NCI-H2227 (cell line): Measurements from ENCODE around the gene VPS37D.

Source experiments
- DNase-seq: peaks from one replicate; lab custom pipeline; 2025; ENCODE audit not compliant: unreplicated experiment; lab: John Stamatoyannopoulos, UW

The VPS37D gene

DNA sequence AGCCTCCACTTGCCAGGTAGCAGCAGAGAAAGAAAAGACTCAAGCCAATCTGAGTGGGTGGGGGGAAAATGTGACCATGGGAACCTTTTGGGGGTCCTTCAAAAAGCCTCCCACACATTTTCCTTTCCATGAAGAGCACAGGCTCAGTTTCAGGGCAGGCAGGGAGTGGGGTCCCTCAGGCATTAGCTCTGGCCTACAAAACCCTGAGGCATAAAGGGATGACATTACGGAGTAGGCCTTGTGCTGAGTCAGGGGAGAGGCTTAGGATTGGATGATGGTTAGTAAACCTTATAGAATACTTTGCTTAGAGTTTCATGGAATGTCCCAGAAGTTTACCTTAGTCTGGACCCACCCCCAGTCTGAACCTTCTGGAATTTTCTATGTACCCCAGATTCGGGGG lies 12.1 kb downstream of the VPS37D start:
- DNase-seq: no peak

DNA sequence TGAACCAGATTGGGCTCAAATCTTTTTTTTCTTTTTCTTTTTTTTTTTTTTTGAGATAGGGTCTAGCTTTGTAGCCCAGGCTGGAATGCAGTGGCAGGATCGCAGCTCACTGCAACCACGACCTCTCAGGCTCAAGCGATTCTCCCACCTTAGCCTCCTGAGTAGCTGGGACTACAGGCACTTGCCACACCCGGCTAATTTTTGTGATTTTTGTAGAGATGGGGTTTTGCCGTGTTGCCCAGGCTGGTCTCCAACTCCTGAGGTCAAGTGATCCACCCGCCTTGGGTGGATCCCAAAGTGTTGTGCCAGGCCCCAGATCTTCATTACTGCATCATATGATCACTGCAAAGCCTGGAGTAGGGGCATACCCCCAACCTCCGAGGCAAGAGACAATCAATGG lies 12.9 kb downstream of the VPS37D start:
- DNase-seq: no peak

DNA sequence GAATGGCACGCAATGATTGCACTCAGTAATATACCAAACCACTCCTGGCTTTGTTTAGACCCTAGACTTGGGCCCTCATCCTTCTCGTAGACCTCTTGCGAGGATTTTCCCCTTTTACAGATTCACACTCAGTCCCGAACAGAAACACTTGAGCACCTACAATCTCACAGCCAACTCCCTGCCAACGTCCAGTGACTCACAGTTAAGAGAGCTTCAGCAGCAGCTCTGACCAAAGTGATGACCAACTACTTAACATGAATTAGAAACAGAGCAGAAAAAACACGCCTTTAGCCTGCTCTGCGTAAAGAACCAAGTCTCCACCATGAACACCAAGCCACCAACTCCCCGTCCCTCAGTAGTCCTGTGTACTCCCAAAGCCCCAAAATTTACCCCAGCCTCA lies 13.4 kb downstream of the VPS37D start:
- no peak for DNase-seq

DNA sequence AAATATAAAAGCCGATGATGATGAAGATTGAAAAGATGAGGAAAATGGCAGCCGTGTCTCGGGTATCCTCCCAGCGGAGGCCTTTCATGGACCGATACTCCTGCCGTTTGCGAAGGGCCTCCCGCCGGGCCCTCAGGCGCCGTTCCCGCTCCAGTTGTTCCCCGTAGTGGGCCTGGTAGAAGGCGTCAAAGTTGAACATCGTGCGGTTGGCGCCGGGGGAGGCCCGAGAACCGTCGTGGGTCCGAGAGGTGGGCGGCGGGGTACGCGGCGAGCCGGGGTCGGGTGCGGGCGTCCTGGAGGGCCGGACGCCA lies 15.1 kb downstream of the VPS37D start:
- DNase-seq: no peak

DNA sequence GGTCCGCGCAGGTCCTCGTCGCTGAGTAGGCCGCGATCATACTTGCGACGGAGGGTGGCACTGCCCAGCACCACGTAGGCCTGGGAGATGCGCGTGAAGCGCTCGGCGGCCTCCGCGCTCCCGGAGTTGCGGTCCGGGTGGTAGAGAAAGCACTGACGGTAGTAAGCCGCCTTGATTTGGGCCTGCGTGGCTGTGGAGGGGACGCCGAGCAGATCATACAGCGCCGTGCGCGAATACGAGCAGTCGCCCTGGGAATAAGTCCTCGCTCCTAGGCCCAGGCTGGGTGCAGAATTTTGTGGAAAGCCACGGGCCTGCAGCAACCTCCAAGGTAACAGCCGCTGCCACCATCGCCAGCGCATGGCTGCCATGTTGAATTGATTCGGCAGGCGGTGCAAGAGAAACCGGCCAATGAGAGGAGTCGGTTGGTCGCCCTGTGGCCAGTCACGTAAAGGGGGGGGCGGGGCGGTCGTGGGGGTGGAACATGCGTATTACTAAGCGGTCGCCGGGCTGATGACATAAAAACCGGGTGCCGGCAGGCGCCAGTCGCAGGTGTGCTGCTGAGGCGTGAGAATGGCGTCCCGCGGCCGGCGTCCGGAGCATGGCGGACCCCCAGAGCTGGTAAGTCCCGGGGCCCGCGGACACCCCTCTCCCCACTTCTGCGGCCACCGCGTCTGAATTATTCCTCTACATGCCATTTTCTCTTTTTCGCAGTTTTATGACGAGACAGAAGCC lies 15.6 kb downstream of the VPS37D start, which contains the start of the genes BUD23 and DNAJC30:
TSS of gene BUD23 (plus strand) at position 542 of the 732 bp plus-strand sequence. CDS start at position 571, 29 bp downstream.
TSS of gene DNAJC30 (minus strand) at position 398 of the 732 bp plus-strand sequence. CDS start at position 368, 30 bp downstream.
- peak; percentile 95 for DNase-seq

DNA sequence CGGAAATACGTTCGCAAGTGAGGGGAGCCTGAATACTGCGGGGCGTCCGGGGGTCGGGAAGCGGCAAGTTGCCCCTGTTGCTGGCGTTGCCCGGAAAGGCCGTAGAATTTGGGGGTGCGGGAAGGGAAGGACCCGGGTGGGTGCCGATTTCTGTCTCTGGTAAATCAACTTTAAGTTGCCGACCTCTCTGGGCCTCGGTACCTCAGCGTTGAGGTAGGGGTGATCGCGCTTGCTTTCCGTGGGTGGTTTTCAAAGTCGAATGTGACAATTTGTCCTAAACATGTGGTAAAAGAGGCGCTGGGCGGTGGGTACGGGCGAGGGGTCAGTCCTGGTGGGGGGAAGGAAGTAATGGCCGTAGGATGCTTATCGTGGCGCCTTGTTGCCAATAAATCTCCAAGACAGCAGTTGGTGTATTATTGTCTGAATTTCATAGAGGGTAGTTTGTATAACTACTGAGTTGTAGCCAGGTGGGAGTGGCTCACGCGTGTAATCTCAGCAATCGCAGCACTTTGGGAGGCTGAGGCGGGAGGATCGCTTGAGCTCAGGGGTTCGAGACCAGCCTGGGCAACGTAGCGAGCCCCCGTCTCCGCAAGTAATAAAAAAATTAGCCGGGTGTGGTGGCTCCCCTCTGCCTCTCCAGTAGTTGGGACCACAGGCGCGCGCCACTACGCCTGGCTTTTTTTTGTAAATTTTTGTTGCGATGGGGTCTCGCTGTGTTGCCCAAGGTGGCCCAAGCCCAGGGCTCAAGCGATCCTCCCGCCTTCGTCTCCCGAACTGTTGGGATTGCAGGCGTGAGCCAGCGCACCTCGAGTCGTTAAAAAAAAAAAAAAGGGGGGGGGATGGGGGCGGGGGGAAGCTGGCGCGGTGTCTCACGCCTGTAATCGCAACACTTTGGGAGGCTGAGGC lies 16.4 kb downstream of the VPS37D start:
- no peak for DNase-seq

DNA sequence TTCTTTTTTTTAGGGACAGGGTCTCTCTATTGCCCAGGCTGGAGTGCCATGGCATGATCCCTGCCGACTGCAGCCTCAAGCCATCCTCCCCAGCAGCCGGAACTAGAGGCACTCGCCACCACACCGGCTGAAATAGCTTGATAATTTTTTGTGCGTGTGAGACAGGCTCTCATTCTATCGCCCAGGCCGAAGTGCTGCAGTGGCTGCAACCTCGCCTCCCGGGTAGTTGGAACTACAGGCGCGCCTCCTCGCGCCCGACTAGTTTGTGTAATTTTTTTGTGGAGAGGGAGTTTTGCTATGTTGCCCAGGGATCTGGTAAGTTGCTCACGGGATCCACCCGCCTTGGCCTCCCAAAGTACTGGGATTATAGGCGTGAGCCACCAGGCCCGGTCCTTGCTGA lies 17.7 kb downstream of the VPS37D start:
- no peak for DNase-seq

DNA sequence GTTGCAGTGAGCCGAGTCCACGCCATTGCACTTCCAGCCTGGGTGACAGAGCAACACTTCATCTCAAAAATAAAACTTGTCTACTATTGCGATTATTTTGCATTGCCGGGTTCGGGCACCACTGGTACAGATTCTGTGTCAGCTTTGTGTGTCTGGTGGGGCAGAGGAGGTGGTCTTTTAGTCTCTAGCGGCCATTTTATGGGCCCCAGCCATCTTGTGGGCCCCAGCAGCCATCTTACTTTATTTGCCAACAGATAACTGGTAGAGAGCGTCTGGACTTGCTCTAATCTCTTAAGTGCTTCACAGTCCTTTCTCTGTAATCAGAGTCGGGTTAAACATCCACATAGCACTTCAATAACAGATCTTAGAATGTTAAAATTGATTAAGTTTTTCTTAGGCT lies 20.7 kb downstream of the VPS37D start:
- DNase-seq: no peak

DNA sequence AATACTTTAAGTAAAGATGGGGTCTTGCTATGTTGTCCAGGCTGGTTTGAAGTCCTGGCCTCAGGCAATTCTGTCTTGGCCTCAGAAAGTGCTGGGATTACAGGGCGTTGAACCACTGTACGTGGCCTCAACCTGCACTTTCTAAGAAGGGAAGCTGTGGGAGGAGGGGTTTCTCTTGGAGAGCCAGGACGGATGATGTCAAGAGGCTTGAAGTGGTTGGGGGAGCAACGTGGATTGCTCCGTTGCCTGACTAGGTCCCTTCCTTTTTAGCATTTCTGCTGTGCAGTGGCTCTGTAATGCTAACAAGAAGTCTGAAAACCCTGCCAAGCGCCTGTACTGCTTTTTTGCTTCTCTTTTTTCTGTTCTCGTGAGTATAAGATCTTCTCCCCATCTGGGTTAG lies 23.0 kb downstream of the VPS37D start:
- DNase-seq: no peak

DNA sequence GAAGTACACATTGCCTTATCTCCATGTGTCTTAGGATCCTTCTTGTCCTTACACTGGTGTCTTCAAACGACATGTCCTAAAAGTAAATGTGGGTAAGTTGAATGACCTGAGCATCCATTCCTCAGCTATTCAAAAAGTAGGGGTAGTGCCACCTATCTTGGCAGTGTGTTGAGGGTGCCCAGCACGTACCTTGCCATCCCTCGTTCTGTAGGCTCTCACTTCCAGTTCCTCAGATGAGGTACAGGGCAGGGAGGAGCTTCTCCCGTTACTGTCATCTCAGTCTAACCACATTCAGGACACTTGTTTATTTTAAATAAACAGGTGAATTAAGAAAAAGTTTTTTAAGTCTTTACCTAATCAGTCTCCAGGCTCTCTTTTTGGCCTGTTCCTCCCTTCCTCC lies 28.7 kb downstream of the VPS37D start:
- no peak for DNase-seq

DNA sequence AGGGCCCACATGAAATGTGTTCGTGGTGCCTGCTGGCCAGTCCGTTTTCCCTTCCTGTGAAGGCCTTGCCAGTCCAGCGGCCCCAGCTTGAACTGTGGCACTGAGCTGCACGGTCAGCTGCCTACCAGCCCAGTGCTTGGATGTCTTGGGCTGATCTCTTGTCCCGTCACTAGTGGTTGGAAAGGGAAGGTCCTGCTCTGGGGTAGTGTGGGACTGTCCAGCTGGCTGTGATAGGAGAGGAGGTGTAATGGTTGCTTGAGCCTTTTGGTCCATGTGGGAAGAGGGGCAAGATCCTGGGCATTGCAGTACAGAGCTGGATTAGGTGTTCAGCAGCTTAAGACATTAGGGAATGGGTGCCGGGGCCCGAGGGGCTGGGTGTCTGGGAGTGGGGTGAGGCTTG lies 30.8 kb downstream of the VPS37D start:
- DNase-seq: no peak

DNA sequence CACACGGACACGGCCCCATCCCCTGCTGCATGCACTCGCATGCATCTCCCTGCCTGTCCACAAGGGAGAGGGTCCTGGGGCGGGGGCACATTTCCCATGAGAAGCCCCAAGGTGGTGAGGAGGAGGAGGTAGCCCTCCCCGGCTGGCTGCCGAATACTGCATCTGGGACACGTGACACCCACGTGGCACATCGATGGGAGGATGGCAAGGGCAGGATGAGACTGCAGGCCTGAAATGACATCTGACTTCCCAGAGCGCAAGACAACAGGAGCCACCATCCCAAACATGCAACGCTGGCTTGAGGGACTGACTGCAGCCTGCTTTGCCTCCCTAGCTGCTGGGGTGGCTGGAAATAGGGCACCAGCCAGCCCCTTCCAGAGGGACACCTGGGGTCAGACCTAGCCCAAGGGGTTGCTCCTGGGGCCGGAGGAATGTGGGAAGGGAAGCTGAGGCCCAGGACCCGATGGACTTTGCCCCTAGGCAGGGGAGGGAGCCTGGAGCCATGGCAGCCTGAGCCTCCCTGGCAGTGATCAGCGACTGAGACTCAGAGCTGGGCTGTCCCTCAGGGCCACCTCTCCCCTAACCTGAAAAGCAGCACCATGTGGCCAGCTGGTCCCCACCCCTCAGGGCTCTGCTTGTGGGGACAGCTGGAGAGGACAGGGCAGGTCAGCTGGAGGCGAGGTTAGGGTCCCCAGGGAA lies 31.9 kb downstream of the VPS37D start:
- DNase-seq: no peak

DNA sequence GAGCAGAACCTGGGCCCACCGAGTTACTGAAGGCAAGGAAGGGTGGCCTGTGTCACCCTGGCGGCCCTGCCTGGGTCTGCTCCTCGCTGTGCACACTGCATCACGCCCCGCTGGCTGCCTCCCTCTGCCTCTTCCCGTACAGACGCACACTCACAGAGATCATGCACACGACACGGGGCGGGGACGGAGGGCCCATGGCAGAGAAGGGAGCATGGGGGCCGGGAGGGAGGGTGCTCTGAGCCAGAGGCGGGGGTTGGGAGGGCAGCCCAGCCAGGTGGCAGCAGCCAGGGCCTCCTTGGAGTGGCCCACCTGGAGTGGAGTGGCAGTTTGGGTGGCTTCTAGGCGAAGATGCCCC lies 32.4 kb downstream of the VPS37D start:
- DNase-seq: no peak

DNA sequence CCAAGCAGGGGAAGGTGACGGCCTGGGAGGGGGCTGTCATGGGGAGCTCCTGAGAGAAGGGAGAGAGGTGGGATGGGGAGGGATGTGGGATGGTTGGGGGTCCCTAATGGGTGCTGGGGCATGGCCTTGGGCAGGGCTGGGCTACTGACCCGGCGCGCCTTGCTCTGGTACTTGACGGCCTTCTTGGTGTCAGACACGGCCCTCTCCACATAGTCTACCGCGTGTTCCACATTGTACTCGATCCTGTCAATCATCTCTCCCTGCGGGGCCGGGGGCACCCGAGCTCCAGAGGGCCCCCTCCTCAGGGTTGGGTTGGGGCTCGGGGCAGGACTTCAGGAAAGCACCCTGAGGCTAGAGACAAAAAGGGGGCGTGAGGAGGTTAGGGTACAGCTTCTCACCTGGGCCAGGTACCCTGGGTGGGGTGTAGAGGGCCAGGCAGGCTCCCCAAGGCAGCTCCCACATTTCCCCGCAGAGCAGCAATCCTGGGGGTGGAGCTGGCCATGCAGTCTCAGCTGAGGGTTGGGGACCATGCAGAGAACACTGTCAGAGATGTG lies 33.0 kb downstream of the VPS37D start:
- DNase-seq: no peak

DNA sequence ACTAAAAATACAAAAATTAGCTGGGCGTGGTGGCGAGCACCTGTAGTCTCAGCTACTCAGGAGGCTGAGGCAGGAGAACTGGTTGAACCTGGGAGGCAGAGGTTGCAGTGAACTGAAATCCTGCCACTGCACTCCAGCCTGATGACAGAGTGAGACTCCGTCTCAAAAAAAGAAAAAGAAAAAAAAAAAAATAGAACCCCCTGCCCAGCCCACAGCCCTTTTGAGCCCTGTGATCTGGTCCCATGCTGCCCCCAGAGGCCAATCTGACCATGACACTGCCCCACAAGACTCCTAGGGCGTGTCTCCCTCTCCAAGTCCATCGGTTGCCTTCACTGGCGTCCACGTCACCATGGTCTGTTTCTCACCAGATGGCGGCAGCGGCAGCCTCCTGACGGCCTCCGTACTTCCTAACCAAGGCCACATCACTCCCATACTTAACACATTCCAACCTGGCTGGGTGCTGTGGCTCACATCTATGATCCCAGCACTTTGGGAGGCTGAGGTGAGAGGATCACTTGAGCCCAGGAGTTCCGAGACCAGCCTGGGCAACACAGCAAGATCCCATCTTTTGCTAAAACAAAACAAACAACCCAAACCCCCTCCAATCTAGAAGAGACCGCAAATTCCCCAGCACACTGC lies 33.8 kb downstream of the VPS37D start:
- peak; percentile 36 for DNase-seq

DNA sequence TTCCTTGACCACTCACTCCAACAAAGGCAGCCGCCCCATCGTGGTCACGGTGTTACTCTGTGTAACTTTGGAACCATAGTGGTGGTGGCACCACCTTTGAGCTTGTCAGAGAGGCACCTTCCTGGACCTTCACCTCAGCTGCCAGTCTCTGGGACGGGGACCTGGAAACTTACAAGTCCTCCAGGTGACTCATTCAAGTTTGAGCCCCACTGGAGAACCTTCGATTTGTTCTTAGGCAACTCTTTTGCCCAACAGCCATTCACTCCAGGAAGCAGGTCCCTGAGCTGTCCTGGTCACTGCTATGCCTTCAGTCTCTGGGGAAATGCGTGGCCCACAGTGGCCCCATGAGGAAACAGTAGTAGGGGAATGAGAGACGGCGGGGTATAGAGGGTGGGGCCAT lies 34.6 kb downstream of the VPS37D start:
- DNase-seq: no peak

DNA sequence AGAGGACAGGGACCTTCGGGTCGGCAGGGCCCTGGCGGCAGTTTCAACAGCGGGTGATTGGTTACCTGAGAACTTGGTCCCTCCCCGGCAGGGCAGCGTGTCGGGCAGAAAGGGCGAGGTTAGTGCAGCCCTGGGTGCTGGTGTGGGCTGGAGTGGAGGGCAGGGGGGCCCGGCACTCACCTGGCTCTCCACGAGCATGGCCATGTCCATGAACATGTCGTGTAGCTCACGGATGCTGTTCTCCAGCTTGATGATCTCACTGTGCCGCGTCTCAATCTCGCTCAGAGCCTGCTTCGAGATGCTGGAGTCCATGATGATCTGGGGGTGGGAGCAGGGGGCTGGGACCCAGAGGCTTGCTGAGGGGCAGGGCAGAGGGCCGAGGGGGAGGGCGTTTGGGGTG lies 35.0 kb downstream of the VPS37D start:
- DNase-seq: no peak

DNA sequence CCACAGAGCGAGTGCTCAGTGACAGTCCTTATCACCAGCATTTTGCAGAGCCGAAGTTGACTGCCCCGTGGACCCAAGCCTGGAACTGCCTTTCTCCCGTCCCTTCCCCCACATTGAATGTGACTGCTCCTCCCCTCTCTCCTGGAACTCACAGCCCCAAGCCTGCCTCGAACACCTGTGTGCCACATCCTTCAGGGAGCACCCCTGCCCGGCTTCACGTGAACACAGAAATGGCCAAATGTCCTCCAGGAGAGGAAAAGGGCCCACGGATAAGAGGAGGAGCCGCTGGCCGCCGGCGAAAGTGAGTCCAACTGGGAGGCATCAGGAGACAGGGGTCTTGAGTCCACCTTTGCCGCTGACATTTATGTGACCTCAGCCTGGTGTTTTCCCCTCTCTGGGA lies 35.6 kb downstream of the VPS37D start:
- no peak for DNase-seq

DNA sequence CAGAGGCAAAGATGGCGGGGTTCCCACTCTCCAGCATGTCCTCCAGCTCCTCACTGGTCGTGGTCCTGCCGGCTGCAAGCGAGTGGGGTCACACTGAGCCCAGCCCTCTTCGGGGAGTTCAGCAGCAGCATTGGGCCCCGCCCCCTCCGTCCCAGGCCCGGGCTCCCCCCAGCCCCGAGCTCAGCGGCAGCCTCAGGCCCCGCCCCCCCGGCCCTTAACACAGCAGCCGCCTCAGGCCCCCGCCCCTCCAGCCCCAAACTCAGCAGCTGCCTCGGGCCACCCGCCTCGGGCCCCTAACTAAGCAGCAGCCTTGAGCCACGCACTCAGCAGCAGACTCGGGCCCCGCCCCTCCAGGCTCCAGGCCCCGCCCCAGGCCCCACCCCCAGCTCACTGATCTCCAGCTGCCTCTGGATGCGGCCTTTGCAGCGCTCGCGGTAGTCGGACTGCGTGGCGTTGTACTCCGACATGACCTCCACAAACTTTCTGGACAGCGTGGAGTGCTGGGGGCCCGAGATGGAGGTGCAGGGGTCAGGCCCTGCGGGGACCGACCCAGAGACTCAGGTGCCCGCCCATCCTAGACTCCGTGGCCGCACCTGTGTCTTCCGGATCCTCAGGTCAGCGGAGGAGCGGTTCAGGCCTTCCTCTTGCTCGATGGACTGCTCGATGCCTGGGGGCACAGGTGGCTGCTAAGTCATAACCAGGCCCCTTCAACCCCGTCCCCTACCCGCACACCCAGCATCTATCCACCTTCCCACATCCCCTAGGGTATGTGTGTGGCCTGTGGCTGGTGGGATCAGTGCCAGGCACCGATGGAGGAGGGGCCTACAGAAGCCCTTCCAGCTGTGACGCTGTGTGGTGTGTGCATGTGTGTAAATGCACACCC lies 36.4 kb downstream of the VPS37D start:
- DNase-seq: no peak
